HepG2 (cell line): ENCODE results near the gene WDR26. TPM values are rescaled to one million over a fixed set of nuclear protein-coding genes. Genes with fewer than 3 reads are reported as not detected.
A peak's percentile ranks its signal among the peaks of the same experiment; 100 is the strongest.

Source experiments
- KDM6A ChIP-seq: IDR thresholded peaks from 2 replicates; pipeline ENCODE4 v1.6.1; 2016; ENCODE audit warnings: low read depth
- KLF11 ChIP-seq: IDR thresholded peaks from 2 replicates; pipeline ENCODE4 v1.6.1; 2016; ENCODE audit warnings: missing compliant biosample characterization
- NR3C1 ChIP-seq: sonication (generic); formaldehyde crosslinking; IDR thresholded peaks from 2 replicates; pipeline ENCODE4 v1.4.0; 2020; ENCODE audit warnings: missing genetic modification reagents
- RBAK ChIP-seq: sonication (generic); formaldehyde crosslinking; IDR thresholded peaks from 2 replicates; pipeline ENCODE4 v1.5.1; 2020; ENCODE audit warnings: mild to moderate bottlenecking, missing genetic modification reagents
- YEATS2 ChIP-seq: sonication (generic); formaldehyde crosslinking; IDR thresholded peaks from 2 replicates; pipeline ENCODE4 v1.4.0; 2020; ENCODE audit warnings: missing genetic modification reagents, borderline replicate concordance
- ZNF326 ChIP-seq: sonication (generic); formaldehyde crosslinking; IDR thresholded peaks from 2 replicates; pipeline ENCODE4 v1.4.0; 2020; ENCODE audit warnings: missing genetic modification reagents, borderline replicate concordance
- ZNF562 ChIP-seq: sonication (generic); formaldehyde crosslinking; IDR thresholded peaks from 2 replicates; pipeline ENCODE4 v1.8.0; 2022; ENCODE audit warnings: missing genetic modification reagents, borderline replicate concordance
- polyA plus RNA-seq, 8 experiments: library from polyadenylated mRNA; depleted of rRNA in 3 of 8; stranded (reverse) in 7 of 8; unstranded in 1 of 8; fragments of >200 nt; fragmentation: Illumina TruSeq in 4 of 8; extraction: Trizol in 4 of 8; gene quantifications; 2 replicates each; pipeline versions ENCODE4 v1.2.1 to v1.2.3, GENCODE V29; 2011 to 2016; ENCODE audit warnings: low read depth in 4 of 8, missing spikeins in 1 of 8, mixed read lengths in 1 of 8; ENCODE audit not compliant: insufficient read depth in 1 of 8
- total RNA-seq, 5 experiments: library from RNA; depleted of rRNA; stranded (reverse); fragments of >200 nt; fragmentation: Illumina TruSeq; extraction: Trizol; gene quantifications; 2 replicates each; pipeline ENCODE4 v1.2.3, GENCODE V29; 2016; ENCODE audit warnings: low read depth in 1 of 5
- TF ChIP-seq, protein P1 (sequence below): fragments of 450-650 bp; IDR thresholded peaks from 2 replicates; pipeline ENCODE4 v1.6.1; 2017
- TF ChIP-seq, protein P2 (sequence below): sonication (generic); formaldehyde crosslinking; IDR thresholded peaks from 2 replicates; pipeline ENCODE4 v1.5.0; 2020; ENCODE audit warnings: missing genetic modification reagents, mild to moderate bottlenecking, borderline replicate concordance
- TF ChIP-seq, protein P3 (sequence below): sonication (generic); formaldehyde crosslinking; IDR thresholded peaks from 2 replicates; pipeline ENCODE4 v1.4.0; 2020; ENCODE audit warnings: missing genetic modification reagents
- TF ChIP-seq, protein P4 (sequence below), 2 experiments: IDR thresholded peaks; 2 replicates each; pipeline ENCODE4 v1.6.1; 2011 to 2012; ENCODE audit warnings: low read length in 2 of 2, borderline replicate concordance in 1 of 2, low read depth in 1 of 2, mild to moderate bottlenecking in 1 of 2, moderate library complexity in 1 of 2
- TF ChIP-seq, protein P5 (sequence below): sonication (generic); formaldehyde crosslinking; IDR thresholded peaks from 2 replicates; pipeline ENCODE4 v1.4.0; 2020; ENCODE audit warnings: missing genetic modification reagents, borderline replicate concordance
- TF ChIP-seq, protein P6 (sequence below): sonication (generic); formaldehyde crosslinking; IDR thresholded peaks from 2 replicates; pipeline ENCODE4 v1.5.0; 2020; ENCODE audit warnings: missing genetic modification reagents

WDR26 gene
- total and polyA plus RNA-seq, 2 of the 13 experiments (the other 11 are each of a cell fraction or from before 2014, with no cell fraction given), result 13.2 to 23.7 TPM

DNA sequence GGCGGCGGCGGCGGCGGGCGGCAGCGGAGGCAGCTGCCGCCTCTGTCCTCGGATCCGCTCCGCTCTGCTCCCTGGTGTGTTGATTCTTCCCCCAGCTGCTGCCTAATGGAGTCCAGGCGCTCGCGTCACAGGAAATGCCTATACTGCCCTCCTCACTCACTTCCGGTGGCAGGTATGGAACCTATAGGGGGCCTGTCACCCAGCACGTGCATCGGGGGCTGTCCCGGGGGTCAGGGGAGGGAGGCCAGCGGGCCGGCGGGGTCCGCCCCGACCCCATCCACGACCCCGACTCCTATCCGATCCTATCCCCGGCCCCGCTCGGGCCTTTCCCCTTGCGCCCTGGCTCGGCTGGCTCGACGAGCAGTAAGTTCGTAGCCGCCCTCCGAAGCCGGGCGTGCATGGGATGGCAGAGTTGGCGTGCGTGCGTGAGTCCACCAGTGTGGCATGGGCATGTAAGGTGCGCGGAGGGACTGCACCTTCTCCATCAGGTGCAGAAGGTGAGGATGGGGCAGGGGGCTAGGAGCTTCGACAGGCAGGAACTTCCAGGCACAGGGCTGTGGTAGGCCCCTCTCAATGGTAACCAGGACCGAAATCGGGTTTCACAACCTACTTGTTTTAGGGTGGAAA lies at the start of gene WDR26 (continued):
- TF ChIP-seq, protein P1, sequence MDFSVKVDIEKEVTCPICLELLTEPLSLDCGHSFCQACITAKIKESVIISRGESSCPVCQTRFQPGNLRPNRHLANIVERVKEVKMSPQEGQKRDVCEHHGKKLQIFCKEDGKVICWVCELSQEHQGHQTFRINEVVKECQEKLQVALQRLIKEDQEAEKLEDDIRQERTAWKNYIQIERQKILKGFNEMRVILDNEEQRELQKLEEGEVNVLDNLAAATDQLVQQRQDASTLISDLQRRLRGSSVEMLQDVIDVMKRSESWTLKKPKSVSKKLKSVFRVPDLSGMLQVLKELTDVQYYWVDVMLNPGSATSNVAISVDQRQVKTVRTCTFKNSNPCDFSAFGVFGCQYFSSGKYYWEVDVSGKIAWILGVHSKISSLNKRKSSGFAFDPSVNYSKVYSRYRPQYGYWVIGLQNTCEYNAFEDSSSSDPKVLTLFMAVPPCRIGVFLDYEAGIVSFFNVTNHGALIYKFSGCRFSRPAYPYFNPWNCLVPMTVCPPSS, result no peak
- TF ChIP-seq RBAK, result no peak
- TF ChIP-seq KDM6A (CRISPR knock-in tag), result no peak
- 0 out of 2 replicates have a peak, but pooled peaks have one; percentile 46 for TF ChIP-seq KLF11
- TF ChIP-seq, protein P2, sequence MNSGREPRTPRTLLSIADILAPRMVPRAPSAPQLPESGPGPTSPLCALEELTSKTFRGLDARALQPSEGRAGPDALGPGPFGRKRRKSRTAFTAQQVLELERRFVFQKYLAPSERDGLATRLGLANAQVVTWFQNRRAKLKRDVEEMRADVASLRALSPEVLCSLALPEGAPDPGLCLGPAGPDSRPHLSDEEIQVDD (CRISPR knock-in tag), result peak; percentile 29; the same call in 1 of the 2 replicates
- no peak for TF ChIP-seq ZNF326 (CRISPR knock-in tag)
- TF ChIP-seq, protein P3, sequence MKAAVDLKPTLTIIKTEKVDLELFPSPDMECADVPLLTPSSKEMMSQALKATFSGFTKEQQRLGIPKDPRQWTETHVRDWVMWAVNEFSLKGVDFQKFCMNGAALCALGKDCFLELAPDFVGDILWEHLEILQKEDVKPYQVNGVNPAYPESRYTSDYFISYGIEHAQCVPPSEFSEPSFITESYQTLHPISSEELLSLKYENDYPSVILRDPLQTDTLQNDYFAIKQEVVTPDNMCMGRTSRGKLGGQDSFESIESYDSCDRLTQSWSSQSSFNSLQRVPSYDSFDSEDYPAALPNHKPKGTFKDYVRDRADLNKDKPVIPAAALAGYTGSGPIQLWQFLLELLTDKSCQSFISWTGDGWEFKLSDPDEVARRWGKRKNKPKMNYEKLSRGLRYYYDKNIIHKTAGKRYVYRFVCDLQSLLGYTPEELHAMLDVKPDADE, result no peak; the same call in 1 of the 2 replicates
- TF ChIP-seq, protein P4, sequence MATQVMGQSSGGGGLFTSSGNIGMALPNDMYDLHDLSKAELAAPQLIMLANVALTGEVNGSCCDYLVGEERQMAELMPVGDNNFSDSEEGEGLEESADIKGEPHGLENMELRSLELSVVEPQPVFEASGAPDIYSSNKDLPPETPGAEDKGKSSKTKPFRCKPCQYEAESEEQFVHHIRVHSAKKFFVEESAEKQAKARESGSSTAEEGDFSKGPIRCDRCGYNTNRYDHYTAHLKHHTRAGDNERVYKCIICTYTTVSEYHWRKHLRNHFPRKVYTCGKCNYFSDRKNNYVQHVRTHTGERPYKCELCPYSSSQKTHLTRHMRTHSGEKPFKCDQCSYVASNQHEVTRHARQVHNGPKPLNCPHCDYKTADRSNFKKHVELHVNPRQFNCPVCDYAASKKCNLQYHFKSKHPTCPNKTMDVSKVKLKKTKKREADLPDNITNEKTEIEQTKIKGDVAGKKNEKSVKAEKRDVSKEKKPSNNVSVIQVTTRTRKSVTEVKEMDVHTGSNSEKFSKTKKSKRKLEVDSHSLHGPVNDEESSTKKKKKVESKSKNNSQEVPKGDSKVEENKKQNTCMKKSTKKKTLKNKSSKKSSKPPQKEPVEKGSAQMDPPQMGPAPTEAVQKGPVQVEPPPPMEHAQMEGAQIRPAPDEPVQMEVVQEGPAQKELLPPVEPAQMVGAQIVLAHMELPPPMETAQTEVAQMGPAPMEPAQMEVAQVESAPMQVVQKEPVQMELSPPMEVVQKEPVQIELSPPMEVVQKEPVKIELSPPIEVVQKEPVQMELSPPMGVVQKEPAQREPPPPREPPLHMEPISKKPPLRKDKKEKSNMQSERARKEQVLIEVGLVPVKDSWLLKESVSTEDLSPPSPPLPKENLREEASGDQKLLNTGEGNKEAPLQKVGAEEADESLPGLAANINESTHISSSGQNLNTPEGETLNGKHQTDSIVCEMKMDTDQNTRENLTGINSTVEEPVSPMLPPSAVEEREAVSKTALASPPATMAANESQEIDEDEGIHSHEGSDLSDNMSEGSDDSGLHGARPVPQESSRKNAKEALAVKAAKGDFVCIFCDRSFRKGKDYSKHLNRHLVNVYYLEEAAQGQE (IDR thresholded peaks at IDR 0.05; ENCODE audit: borderline replicate concordance in 1 of 2, low read depth in 1 of 2, low read length in 2 of 2), result peak in 1 of 2 experiments; percentile 41; a peak in 1 of 4 replicates
- no peak for TF ChIP-seq NR3C1 (CRISPR knock-in tag)
- peak; percentile 78; the same call in 1 of the 2 replicates for TF ChIP-seq YEATS2 (CRISPR knock-in tag)
- TF ChIP-seq, protein P5, sequence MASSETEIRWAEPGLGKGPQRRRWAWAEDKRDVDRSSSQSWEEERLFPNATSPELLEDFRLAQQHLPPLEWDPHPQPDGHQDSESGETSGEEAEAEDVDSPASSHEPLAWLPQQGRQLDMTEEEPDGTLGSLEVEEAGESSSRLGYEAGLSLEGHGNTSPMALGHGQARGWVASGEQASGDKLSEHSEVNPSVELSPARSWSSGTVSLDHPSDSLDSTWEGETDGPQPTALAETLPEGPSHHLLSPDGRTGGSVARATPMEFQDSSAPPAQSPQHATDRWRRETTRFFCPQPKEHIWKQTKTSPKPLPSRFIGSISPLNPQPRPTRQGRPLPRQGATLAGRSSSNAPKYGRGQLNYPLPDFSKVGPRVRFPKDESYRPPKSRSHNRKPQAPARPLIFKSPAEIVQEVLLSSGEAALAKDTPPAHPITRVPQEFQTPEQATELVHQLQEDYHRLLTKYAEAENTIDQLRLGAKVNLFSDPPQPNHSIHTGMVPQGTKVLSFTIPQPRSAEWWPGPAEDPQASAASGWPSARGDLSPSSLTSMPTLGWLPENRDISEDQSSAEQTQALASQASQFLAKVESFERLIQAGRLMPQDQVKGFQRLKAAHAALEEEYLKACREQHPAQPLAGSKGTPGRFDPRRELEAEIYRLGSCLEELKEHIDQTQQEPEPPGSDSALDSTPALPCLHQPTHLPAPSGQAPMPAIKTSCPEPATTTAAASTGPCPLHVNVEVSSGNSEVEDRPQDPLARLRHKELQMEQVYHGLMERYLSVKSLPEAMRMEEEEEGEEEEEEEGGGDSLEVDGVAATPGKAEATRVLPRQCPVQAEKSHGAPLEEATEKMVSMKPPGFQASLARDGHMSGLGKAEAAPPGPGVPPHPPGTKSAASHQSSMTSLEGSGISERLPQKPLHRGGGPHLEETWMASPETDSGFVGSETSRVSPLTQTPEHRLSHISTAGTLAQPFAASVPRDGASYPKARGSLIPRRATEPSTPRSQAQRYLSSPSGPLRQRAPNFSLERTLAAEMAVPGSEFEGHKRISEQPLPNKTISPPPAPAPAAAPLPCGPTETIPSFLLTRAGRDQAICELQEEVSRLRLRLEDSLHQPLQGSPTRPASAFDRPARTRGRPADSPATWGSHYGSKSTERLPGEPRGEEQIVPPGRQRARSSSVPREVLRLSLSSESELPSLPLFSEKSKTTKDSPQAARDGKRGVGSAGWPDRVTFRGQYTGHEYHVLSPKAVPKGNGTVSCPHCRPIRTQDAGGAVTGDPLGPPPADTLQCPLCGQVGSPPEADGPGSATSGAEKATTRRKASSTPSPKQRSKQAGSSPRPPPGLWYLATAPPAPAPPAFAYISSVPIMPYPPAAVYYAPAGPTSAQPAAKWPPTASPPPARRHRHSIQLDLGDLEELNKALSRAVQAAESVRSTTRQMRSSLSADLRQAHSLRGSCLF (CRISPR knock-in tag), result no peak
- TF ChIP-seq ZNF562 (CRISPR knock-in tag), result no peak
- TF ChIP-seq, protein P6, sequence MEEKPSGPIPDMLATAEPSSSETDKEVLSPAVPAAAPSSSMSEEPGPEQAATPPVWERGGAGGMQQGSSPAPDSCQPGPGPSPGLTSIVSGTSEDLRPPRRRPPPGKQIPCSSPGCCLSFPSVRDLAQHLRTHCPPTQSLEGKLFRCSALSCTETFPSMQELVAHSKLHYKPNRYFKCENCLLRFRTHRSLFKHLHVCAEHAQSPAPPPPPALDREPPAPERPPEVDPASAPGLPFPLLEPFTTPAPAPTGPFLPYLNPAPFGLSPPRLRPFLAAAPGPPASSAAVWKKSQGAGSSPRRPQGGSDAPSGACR (CRISPR knock-in tag), result peak; percentile 55; the same call in 1 of the 2 replicates
